Testis (tissue), 2 donors: Measurements from ENCODE around the gene TAF1D.

ENCODE experiments used
- CTCF ChIP-seq, 3 experiments: fragments of 450-650 bp in 2 of 3; fragments of 200-600 bp in 1 of 3; sonication (generic) in 1 of 3; IDR thresholded peaks; one replicate each; pipeline ENCODE4 v1.5.1; 2016 to 2019; ENCODE audit warnings: antibody characterized with exemption in 3 of 3, mild to moderate bottlenecking in 2 of 3, moderate library complexity in 1 of 3
- POLR2A ChIP-seq: fragments of 450-650 bp; IDR thresholded peaks from one replicate; pipeline ENCODE4 v1.6.1; 2017; ENCODE audit warnings: antibody characterized with exemption, mild to moderate bottlenecking, moderate library complexity

GRCh38 chr11:93743291-93743690, 2.0 kb upstream of the TAF1D start:
- TF ChIP-seq CTCF (IDR thresholded peaks at IDR 0.05) (no peak), POLR2A (no peak)
